HPDE6-E6E7 (cell line): ENCODE data around the gene C1orf105.
"Not testable (repeated sequence)": the region's sequence is repeated elsewhere in the genome, so short reads cannot be mapped to it uniquely, and the experiment has no call there.

Experiments used
- DNase-seq: peaks from one replicate; pipeline ENCODE4 v3.0.0; 2011; ENCODE audit warnings: missing footprints; ENCODE audit errors: extremely low spot score

Gene C1orf105

DNA sequence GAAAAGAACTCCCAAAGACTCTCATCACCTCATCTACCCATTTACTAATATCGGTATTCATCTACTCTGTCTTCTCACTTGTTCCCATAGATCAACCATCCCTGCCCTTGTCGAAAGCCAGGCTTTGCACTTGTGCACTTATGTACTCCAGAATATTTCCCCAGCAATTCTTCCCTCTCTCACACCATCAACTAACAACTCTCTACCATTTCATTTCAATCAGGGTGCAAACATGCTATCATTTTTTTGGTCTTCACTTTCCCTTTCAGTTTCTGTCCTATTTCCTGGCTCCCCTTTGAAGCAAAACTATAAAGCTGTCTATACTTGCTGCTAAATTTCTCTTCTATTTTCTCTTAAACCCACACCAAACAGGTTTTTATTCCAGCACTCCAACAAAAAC, 6.7 kb downstream of the C1orf105 start:
- no peak for DNase-seq

DNA sequence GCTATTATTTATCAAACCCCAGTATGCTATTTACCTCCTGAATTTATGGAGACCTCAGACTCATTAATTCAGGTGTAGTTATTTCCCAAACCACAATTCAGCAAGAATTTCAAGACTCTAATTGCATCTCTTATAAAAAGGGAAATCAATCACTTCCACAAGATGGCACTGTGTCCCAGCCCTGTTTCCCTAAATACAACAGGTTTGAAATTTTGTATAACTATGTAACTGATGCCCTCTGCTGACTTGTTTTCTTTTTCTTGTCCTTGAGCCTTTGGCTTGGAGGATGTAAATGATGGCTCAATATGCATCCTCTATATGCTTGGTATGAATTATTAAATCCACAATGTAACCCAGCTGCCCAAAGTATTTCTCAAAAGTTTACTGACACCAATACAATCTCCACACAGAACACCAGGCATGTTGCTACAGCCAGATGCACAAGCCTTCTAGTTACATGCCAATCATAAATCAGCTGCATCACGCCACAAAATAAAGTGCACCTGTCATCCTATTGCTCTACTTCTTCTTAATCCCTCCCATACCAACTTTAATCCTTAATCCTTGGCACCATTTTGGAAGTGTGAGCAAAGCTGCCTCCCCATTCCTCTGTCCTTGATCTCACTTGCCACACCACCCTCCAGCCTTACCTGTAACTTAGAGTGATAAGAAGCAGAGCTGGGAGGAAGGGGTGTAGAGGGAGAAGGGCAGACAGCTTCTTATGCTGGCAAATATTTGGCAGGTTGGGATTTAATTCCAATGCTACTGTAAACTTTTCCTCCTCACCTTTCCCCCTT, 9.0 kb downstream of the C1orf105 start:
- peak; percentile 48 for DNase-seq

DNA sequence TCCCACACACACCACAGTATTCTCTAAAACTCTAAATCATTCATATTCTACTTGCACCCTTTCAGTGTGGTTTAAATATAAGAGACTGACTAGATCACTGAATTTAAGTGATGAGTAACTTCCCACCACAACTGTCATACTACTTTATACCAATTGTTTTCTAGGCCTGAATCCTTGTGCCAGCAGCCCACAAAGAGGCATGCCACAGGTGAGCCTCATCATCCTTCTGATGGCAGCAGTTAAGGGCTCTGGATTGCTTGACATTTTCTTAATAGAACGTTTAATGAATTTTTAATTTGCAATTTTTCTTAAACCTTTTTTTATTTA, 9.6 kb downstream of the C1orf105 start:
- no peak for DNase-seq

DNA sequence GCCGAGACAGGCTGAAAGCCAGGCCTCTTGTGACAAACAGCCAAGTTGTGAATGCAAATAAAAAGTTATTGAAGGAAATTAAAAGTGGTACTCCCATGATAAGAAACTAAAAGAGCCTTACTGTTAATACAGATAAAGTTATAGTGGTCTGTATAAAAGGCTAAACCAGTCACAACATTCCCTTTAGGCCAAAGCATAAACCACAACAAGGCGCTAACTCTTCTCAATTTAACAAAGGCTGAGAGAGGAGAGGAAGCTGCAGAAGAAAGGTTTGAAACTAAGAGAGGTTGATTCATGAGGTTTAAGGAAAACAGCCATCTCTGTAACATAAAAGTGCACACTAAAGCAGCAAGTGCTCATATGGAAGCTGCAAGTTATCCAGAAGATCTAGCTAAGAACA, 10.7 kb downstream of the C1orf105 start:
- no peak for DNase-seq

DNA sequence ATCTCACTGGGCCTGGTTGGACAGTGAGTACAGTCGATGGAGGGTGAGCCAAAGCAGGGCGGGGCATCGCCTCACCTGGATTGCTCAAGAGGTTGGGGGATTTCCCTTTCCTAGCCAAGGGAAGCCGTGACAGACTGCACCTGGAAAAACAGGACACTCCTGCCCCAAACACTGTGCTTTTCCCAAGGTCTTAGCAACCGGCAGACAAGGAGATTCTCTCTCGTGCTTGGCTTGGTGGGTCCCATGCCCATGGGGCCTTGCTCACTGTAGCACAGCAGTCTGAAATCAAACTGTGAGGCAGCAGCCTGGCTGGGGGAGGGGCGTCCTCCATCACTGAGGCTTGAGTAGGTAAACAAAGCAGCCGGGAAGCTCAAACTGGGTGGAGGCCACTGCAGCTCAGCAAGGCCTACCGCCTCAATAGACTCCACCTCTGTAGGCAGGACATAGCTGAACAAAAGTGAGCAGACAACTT, 11.3 kb downstream of the C1orf105 start:
- peak; percentile 37 for DNase-seq

DNA sequence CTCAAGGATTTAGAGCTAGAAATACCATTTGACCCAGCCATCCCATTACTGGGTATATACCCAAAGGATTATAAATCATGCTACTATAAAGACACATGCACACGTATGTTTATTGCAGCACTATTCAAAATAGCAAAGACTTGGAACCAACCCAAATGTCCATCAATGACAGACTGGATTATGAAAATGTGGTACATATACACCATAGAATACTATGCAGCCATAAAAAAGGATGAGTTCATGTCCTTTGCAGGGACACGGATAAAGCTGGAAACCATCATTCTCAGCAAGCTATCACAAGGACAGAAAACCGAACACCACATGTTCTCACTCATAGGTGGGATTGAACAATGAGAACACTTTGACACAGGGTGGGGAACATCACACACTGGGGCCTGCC, 16.7 kb downstream of the C1orf105 start:
- not testable (repeated sequence) for DNase-seq

DNA sequence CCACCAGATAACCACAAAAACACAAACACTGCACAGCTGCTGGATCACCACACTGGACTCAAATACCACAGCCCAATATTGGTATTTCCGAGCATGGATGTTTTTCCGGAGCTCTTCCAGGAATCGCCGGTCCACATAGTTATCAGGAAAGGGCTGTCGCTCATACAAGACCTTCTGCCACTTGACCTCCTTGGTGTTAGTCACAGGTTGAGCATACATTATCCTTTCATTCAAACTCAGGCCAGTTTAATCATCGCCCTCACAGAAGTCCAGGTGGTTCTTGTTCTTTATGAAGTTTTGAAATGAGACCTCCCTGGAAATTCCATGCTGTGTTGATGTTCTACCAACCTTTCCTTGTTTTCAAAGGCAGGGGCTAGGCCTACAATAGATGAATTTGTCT, 21.9 kb downstream of the C1orf105 start:
- no peak for DNase-seq

DNA sequence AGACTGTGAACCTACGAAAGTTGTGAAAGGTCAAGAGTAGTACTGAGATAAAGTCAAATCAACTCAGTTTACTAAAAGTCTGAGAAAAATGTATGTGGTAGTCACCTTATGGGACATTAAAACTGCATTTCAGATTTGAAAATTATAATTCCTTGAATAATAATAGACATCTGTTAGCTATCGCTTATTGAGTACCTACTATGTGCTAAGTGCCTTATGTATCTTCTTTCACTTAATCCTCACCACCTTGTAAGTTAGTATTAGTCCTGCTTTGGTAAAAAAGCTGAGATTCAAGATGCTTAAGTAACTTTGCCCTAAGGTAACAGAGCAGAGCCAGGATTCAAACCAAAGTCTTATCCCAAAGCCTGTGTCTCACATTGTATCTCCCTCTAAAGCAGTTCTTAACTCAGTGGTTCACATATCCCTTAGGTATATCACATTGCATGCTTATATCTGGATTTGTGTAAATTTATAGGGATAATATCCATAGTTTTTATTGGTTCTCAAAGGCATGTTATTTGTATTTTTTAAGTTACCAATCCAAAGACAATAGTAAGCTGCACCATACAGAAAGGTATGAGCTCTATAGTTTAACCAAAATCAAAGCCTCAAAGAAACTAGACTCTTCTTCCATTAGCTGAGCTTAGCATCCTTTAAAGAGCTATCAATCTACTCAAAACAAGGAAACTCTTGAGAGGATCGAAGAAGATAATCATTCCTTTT, 22.5 kb downstream of the C1orf105 start:
- no peak for DNase-seq

DNA sequence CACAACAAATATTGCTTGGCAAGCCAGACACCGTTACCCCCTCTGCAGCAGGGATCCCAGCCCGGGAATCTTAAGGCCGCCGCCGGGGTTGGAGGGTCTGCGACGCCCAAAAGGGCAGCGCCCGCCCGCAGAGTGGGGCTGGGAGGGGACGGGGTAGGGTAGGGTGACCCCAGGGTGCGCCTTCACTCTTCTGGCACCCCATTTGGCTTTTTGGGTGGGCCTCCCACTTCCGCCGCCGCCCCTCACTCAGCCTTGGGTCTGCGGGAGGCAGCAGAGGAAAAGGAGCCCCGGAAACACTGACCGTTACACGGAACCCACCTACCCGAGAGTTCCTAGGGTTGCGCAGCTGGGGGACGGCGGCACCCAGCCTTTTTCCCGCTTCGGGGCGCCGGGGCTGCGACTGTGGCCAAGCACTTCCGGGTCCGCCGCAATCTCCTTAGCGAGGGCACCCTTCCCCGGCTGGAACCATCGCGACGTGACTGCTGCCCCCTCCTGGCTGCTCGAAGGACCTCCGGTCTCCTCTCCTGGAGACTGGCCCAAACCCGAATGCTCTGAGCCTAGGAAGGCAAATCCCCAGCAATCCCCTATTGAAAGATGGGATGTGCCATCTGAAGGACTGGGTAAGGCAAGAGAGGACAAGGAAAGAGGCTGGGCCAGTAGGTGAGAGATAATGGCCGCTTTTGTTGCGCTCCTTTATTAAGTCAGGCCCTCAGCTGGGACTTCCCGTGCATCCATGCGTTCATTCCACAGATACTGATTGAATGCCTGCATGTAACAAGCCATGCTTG, 23.4 kb downstream of the C1orf105 start, which contains the start of gene PIGC:
PIGC (minus strand) TSS at position 404 of the 788 bp plus-strand sequence. CDS start 1,447 bp downstream, outside the sequence.
- DNase-seq: peak; percentile 91

DNA sequence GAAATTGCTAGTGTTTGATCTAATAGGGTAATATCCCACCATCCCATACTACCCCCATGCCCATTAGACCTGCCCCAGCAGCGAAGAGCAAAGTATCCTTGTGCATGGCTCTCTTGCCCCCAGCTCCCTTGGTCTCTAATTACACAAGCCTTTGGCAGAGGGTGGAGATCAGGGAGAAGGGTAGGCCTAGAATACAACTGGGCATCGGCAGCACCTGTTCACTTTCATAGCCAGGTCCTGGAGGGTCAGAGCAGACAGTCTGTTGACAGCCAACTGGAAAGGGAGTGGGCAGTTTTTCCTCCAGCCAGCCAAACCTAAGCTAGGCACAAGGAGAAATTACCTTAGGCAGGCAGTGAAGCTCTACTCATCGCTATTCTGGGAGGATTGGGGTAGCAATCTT, 26.1 kb downstream of the C1orf105 start:
- DNase-seq: no peak

DNA sequence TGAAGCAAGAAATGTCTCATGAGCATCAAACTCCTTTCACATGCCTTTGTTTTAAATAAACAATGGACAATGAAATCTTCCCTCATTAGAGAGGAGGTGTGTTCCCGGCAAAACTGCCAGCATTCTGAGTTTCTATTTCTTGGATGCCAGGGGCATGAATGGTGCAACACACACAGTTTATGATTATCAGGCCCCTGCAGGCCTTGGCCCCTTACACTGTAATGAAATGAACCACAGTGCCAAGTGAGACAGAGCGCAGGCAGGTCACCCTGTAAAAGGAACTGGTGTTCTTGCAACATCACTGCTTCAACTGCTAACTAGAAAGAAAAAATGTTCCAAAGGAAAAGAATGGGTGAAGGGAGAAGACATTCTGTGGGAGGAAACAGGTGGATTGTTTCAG, 27.2 kb downstream of the C1orf105 start:
- no peak for DNase-seq

DNA sequence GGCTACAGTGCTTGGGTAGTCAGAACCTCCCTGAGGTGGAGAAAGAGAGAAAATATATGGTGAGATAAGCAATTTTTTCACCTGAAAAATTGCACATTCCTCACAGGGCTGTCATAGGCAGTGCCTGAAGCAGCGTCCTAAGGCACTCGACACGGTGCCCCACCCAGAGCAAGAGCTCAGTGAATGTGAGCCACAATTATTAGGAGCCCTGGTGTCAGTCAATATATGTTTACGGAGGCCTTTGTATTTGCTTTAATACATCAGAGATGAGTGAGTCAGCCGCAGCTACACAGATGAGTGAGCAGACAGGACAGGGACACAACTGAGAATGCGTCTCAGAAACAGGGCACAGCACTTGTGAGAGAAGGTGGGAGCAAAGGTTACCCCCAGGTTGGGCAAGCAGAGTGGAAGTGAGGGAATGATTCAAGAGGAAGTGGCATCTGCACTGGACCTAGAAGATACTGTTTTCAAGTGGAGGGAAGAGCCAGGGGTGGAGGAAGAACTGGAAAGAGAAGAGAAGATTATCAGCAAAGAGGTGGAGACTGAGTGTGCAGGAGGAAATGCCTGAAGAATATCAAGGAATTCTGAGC, 28.6 kb downstream of the C1orf105 start:
- DNase-seq: no peak

DNA sequence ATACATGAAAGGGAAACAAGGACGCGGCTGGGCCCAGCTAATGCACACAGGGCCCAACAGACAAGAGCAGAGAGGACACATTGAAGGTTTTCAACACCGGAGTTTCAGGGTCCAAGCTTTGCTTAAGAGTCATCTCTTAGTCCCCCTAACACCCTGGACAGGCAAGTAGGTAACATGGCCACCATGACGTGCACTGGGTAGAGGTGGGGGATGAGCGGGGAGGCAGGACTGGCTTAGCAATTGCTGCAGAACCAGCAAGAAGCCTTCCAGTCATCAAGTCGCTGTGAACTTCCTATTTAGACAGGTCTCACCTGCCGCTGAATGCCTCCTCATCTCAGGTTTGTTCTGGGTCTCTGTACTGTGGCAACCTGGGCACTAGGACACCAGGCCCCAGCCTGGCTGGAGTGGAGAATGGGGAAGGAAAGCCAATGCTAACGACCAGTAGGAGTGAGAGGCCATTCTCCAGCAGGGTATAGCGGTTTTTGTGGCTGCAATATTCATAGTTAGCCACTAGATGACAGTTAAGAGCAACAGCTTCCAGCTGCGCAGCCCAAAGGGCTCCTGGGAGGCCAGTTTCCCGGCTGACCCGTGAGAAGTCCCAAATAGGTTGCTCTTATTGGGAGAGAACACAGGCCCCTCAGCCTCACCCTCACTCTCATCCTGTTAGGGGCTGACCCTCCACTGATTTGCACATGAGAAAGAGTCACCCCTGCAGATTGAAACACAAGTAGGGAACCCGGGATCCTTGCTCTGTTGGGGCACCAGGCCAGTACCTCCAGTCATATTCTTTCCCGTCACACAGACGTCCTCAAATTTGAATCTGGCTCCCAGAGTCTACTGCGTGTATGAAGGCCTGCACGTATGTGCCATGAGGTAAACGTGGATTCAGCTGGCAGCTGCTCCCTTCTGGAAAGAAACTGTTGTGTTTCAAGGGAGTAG, 29.4 kb downstream of the C1orf105 start:
- DNase-seq: peak; percentile 52

DNA sequence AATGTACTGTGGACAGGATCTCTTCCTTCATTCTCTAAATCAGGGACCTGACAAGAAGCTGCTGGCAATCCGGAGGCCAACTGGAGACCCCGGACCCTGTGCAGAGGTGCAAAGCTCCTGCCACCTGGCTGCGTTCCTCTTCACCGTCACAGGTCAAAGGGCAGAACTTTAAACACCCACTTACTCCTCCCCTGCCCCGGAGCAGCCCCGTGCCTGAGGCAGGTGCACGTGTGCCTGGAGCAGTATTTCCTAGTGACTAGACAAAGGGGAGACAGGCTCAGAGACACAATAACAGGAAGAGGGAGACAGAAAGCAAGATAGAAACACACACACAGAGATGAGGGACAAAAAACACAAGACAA, 30.0 kb downstream of the C1orf105 start:
- no peak for DNase-seq

DNA sequence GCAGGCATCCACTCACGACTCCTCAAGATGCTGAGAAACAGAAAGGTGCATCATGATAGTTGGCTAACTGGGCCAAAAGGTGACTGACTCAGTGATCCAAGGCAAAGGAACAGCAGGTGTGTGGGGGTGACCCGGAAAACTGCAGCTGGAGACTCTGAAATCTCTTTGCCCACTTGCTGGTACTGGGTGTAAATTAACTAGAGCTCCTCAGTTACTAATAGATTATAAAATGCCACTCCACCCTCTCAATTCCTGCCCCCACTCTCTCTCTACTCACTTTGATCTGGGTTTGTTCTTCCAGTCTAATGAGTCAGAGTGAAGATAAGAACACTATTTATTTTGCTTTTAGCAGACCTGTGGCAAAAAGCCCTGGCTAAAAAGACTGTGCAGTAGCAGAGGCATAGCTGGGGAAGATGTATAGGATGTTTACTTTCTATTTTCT, 30.5 kb downstream of the C1orf105 start:
- DNase-seq: no peak

DNA sequence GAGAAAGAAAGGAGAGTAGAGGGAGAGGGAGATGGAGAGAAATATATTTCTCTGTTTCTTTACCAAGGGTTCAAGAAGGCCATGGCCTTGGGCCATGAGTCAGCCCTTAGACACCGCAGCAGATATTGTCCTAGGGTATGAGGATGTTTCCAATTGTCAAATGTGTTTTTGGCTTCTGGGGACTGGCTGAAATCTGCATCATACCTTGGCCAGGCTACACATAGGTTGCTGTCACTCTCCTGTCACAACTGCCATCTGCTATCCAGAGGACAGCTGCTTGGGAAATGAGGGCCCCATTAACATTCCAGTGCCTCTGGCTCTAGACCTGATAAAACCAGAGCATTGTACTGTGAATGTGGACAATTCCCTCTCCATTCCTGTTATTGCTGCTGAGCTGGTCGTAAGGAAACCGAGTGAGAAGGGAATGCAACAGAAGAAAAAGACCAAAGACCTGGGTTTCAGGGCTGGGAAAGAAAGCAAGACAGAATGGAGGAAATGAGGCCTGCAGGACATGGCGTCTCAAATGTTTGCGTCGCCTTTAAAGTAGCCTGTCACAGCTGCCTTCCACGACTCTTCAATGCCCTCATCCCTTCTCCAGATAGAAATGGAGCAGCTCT, 32.2 kb downstream of the C1orf105 start:
- DNase-seq: no peak

DNA sequence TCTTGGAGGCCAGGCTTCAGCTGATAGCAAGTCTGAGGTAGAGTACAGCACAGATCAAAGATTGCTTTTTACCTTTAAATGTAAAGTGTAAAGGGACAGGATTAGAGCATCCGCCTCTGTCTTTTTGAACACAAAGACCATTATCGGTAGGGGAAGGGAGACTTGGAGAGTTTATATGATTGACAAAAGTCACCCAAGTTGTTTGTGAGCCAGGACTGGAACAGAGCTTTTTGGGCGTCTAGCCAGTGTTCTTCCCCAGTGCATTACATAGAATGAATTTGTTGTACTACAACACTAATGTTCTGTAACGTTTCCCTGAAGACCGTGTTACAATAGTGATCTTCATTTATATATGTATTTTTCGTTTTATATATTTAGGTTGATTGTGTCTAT, 32.7 kb downstream of the C1orf105 start:
- DNase-seq: no peak

DNA sequence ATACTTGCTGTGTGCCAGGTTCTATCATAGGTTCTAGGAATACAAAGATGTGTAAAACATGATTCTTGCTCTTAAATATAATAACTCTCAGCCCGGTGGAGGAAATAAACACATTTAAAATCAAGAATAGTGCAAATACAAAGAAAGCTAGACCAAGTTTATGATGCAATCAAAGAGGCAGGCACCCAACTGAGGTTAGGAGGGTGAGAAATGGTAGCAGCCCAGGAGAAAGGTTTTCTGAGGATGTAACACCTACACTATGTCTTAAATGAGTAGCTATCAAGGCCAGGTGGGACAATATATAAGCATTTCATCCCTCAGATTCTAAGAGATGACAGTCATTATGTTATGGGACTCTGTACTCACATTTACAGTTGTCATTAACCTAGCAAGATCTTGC, 33.1 kb downstream of the C1orf105 start:
- DNase-seq: no peak

DNA sequence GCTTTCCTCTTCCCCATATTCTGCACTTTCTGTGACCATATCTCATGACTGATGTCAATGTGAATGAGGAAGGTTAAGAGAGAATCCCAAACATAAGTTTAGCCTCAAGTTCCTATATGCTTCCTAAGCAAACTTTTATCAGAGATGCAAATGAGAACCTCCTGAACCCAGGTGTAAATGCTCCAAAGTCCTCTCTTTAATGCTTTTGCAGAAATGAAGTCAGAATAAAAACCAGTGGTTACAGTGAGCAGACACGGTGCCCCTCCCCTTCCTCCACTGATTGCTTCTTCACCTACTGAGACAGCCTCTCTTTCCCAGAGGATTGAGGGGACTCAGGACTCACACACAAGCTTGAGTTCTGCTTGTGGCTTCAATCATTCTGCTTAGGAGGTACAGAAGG, 35.0 kb downstream of the C1orf105 start:
- no peak for DNase-seq

DNA sequence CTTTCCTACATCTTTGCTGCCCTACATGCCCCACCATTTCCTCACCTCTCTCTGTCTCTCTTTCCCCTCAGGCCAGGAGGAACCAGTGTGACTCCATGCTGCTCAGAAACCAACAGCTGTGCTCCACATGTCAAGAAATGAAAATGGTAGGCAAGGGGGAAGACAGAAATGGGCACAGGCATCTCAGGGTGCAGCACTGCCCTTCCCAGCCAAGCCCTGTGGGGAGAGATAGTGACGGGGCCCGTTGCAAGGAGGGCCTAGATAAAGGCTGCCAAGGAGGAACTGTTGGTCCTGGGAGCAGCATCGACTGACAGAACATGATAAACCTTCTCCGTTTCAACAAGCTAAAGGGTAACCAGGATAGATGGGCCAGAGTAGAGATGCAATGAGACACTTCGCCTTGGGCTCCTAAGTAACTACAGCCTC, 35.9 kb downstream of the C1orf105 start:
- DNase-seq: no peak
